ENCODE measurements around the gene RGS6. TPM values are rescaled to one million over a fixed set of nuclear protein-coding genes. Genes with fewer than 3 reads are reported as not detected.

RGS6 gene
- total RNA-seq, 6 donors from 2014 or later = 0.83 to 12.9 (median 2.2) TPM; not detected in 1

DNA sequence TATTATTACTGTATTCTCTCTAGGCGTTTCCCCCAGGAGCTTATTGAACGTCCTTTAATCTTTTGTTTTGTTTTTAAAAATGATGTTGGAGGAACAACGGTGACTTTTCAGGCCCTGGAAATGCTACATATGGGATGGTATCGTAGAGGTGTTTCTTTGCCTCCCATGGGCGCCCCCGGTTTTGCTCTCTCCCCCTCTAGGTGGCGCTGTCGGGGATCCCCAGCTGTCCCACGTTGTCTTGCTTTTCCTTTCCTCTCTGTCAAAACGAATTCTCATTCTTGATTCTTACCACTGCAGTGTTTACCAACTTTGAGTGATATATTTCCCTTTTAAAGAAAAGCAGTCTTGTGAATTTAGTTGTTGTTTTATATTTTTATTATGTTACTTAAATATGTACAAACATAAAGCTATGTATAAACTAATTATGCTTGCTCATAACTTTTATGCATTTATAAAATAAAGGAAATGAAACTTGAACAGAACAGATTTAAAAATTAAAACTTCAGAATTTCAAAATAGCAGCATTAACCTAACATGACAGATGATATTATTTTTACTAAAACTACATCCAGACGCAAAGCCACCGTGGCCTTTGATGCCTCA lies 171.9 kb downstream of the RGS6 start:
- DNase-seq (no peak), ATAC-seq (ENCODE audit: low FRiP score in 2 of 2) (no peak)
- H3K36me3 ChIP-seq = no peaks in the 10 kb centered on the region

DNA sequence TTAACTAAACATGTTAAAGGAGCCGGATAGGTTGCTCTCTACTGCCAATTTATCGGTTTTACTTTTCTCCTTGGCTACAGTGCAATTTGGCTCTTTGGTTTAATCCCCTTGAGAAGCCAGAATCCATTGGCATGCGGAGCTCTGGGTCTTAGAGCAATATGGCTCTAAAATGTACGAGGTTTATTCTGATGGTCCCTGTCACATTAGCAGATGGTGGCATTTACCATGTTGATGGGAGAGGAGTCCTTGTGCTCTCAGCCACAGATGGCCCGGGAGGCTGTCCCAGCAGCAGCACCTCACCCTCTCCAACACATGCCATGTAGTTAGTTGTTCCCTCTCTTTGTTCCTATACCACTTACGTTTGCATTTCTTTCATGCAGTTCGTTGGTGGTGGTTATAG lies 179.7 kb downstream of the RGS6 start:
- no peak for ATAC-seq (ENCODE audit: low FRiP score in 2 of 2)
- Histone ChIP-seq H3K36me3 (no peaks in the 10 kb centered on the region), H3K9me3 (no peaks in the 10 kb centered on the region), H3K27me3 (no peaks in the 10 kb centered on the region), H3K4me3 (no peak overlapping the region), H3K4me1 (no peaks in the 10 kb centered on the region), H3K27ac (no peak overlapping the region)
- WGBS, 2 donors = 71 to 93% methylated on average over 7 of the region's 7 CpGs
- no peak for DNase-seq
- TF ChIP-seq EP300 (IDR thresholded peaks at IDR 0.05) = no peak
- TF ChIP-seq POLR2AphosphoS5 (IDR thresholded peaks at IDR 0.05) = no peak
- no peak for TF ChIP-seq POLR2A (IDR thresholded peaks at IDR 0.05)
- TF ChIP-seq CTCF (IDR thresholded peaks at IDR 0.05) = no peak

More for the DNA sequence above, 171.9 kb downstream of the RGS6 start:
- WGBS, 2 donors = 55 to 57% methylated on average over 12 of the region's 12 CpGs
- no peak overlapping the region for H3K4me3 ChIP-seq
- peak in 2 of 6 experiments; percentile 21 to 28 for TF ChIP-seq CTCF (IDR thresholded peaks at IDR 0.05)
- no peak for TF ChIP-seq EP300 (IDR thresholded peaks at IDR 0.05)
- H3K27ac ChIP-seq = no peak overlapping the region
- no peaks in the 10 kb centered on the region for H3K27me3 ChIP-seq
- H3K9me3 ChIP-seq = no peaks in the 10 kb centered on the region
- no peaks in the 10 kb centered on the region for H3K4me1 ChIP-seq

GRCh38 chr14:72118841-72119240 lies 186.6 kb downstream of the RGS6 start:
- TF ChIP-seq CTCF (IDR thresholded peaks at IDR 0.05) = no peak
- TF ChIP-seq EP300 (IDR thresholded peaks at IDR 0.05) = no peak
- no peak for TF ChIP-seq POLR2A (IDR thresholded peaks at IDR 0.05)
- no peak for TF ChIP-seq POLR2AphosphoS5 (IDR thresholded peaks at IDR 0.05)
- Histone ChIP-seq H3K4me1 (no peaks in the 10 kb centered on the region), H3K9me3 (no peaks in the 10 kb centered on the region), H3K36me3 (no peaks in the 10 kb centered on the region), H3K27me3 (no peaks in the 10 kb centered on the region), H3K27ac (no peak overlapping the region), H3K4me3 (no peak overlapping the region)
- WGBS, 2 donors = 87 to 91% methylated on average over 3 of the region's 3 CpGs
- no peak for ATAC-seq (ENCODE audit: low FRiP score in 2 of 2)
- no peak for DNase-seq

- WGBS, 2 donors = 87 to 93% methylated on average over 3 of the region's 3 CpGs
- no peaks in the 10 kb centered on the region for H3K4me1 ChIP-seq
- ATAC-seq (ENCODE audit: low FRiP score in 2 of 2) (no peak), DNase-seq (no peak)
- TF ChIP-seq EP300 (IDR thresholded peaks at IDR 0.05) (no peak), POLR2AphosphoS5 (IDR thresholded peaks at IDR 0.05) (no peak), CTCF (IDR thresholded peaks at IDR 0.05) (no peak)
- H3K27ac ChIP-seq = no peak overlapping the region
- no peaks in the 10 kb centered on the region for H3K27me3 ChIP-seq
- no peaks in the 10 kb centered on the region for H3K36me3 ChIP-seq
- peaks cover 0 to 2% (median 0%) of the 10 kb centered on the region in 4 donors for H3K9me3 ChIP-seq
- no peak overlapping the region for H3K4me3 ChIP-seq
Observed at GRCh38 chr14:72120315-72120714, 188.1 kb downstream of the RGS6 start.

DNA sequence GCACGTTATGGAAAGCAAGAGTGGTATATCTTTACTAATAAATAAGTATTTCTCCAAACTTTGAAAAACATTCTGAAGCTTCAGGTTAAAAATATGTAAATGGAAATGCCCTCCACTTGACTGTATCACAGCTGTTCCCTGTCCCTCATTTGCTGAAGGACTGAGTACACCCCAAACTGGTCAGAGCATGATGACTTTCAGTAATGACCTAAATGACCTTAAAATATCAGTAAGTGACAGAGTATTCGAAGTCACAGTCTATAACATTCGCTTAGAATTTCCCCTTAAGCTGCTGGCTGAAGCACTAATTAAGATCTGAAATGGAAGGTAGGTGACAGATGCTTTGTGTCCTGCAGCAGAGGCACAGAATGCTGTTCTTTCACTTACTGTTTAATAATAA lies 191.5 kb downstream of the RGS6 start:
- DNase-seq (no peak), ATAC-seq (ENCODE audit: low FRiP score in 2 of 2) (no peak)
- H3K27me3 ChIP-seq = no peaks in the 10 kb centered on the region
- H3K27ac ChIP-seq = no peak overlapping the region
- peaks cover 0 to 6% (median 2%) of the 10 kb centered on the region in 4 donors for H3K4me1 ChIP-seq
- H3K4me3 ChIP-seq = no peak overlapping the region
- H3K9me3 ChIP-seq = peaks cover 0 to 6% (median 0%) of the 10 kb centered on the region in 4 donors
- WGBS, 2 donors = 49 to 63% methylated on average over 3 of the region's 3 CpGs
- TF ChIP-seq EP300 (IDR thresholded peaks at IDR 0.05) (no peak), CTCF (IDR thresholded peaks at IDR 0.05) (no peak), POLR2AphosphoS5 (IDR thresholded peaks at IDR 0.05) (no peak)
- H3K36me3 ChIP-seq = no peaks in the 10 kb centered on the region
